Hepatocyte (in vitro differentiated cells): ENCODE measurements around the gene GLI3.

Experiments used
- CTCF ChIP-seq: fragments of 200-600 bp; sonication (generic); IDR thresholded peaks from 2 replicates; pipeline ENCODE4 v1.5.1; 2016; ENCODE audit warnings: antibody characterized with exemption, mild to moderate bottlenecking; ENCODE audit not compliant: poor library complexity
- EZH2 ChIP-seq: fragments of 200-600 bp; sonication (generic); IDR thresholded peaks from 2 replicates; pipeline ENCODE4 v1.6.1; 2016; ENCODE audit warnings: antibody characterized with exemption, mild to moderate bottlenecking, borderline replicate concordance

- TF ChIP-seq CTCF, result no peak
- no peak for TF ChIP-seq EZH2
Measured at GRCh38 chr7:42183547-42183946, 53.5 kb downstream of the GLI3 start.
